ENCODE data around the gene FAM117B.

DNA sequence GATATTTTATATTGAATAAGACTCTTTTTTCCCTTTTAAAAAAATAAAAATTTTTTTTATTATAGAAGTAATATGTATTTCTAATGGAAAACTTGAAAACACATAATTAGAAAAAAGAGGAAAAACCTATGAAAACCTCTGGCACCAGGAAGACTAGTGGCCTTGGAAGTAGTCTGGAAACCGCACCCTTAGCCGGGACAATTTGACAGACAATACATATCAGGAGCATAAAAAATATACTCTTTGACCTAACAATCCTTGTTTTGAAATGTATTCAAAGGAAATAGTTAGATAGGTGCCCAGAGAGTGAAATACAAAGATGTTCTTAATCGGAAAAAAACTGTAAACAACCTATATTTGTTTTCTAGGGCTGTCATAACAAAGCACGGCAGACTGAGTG, 34.9 kb upstream of the FAM117B start:
- TF ChIP-seq, protein P1, sequence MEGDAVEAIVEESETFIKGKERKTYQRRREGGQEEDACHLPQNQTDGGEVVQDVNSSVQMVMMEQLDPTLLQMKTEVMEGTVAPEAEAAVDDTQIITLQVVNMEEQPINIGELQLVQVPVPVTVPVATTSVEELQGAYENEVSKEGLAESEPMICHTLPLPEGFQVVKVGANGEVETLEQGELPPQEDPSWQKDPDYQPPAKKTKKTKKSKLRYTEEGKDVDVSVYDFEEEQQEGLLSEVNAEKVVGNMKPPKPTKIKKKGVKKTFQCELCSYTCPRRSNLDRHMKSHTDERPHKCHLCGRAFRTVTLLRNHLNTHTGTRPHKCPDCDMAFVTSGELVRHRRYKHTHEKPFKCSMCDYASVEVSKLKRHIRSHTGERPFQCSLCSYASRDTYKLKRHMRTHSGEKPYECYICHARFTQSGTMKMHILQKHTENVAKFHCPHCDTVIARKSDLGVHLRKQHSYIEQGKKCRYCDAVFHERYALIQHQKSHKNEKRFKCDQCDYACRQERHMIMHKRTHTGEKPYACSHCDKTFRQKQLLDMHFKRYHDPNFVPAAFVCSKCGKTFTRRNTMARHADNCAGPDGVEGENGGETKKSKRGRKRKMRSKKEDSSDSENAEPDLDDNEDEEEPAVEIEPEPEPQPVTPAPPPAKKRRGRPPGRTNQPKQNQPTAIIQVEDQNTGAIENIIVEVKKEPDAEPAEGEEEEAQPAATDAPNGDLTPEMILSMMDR (IDR thresholded peaks at IDR 0.05): no peak
- no peak for TF ChIP-seq POLR2A (IDR thresholded peaks at IDR 0.05)

All from esophagus squamous epithelium (tissue), 4 donors.